ENCODE results near the gene ZFAND2B.

Gene ZFAND2B

DNA sequence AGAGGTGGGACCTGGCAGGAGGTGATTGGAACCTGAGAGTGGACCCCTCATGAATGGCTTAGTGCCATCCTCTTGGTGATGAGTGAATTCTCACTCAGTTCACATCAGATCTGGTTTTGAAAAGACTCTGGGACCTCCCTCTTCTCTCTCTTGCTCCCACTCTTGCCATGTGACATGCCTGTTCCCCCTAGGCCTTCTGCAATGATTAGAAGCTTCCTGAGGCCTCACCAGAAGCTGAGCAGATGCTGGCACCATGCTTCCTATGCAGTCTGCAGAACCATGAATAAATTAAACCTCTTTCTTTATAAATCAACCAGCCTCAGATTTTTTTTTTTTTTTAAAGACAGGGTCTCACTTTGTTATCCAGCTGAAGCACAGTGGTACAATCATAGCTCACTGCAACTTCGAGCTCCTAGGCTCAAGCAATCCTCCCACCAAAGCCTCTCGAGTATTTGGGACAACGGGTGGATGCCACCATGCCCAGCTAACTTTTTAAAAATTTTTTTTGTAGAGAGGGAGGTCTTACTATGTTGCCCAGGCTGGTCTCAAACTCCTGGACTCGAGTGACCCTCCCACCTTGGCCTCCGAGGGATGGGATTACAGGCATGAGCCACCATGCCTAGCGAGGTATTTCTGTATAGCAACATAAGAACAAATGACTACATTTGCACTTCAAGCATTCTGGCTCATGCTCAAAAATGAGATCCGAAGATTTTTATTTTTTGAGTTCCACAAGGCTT, 2.0 kb upstream of the ZFAND2B start:
- no peak for DNase-seq

DNA sequence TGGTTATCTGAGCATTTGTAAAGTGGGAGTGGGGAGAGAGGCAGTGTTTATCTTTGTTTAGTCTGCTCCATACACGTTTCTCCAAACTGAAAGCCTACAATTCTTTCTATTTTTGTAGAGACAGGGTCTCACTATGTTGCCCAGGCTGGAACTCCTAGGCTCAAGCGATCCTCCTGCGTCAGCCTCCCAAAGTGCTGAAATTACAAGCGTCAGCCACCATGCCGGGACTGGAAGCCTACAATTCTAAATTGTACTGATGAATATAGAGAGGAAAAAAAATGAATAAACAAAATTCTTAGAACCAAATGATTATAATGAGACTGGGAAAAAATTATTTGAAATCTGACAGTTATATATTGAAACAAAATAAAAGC, 1.4 kb upstream of the ZFAND2B start:
- DNase-seq: no peak

DNA sequence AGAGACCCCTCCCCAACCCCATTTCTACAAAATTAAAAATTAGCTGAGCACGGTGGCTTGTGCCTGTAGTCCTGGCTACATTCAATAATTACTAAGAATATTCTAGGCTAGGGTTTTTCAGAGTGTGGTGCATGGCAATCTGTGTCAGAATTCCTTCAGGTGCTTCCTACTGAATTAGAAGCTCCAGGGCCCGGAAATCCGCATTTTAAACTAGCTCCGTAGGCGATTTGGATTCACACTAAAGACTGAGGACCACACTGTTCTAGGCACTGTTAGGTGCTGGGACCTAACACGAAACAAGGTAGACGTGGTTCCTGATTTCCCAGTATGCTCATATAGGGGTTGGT, 628 bp upstream of the ZFAND2B start:
- no peak for DNase-seq

DNA sequence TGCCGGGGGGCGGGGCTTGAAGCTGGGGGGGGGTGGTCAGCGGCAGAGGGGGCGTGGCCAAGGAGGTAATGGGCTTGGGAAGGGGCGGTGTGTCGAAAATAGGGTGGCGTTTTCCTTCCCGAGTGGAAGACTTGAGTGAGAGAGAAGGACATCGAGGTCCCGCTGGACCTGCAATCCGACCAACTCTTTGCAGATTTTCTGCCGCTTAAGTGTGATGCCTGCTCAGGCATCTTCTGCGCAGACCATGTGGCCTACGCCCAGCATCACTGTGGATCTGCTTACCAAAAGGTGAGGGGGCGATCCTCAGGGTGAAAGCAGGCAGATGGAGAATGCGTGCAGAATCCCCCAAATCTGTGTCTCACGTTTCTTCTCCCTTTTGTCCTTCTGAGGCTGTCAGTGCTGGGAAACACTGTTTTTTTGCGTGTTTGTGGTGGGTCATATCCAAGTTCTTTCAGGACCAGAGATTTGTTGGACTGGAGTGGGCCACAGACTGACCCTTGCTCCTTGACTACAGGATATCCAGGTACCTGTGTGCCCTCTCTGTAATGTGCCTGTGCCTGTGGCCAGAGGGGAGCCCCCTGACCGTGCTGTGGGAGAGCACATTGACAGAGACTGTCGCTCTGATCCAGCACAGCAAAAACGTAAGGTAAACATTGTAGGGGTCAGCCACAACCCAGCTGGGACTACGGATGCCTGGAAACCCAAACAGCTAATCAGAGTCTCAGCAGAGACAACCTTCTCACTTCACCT, 727 bp downstream of the ZFAND2B start:
- no peak for DNase-seq

DNA sequence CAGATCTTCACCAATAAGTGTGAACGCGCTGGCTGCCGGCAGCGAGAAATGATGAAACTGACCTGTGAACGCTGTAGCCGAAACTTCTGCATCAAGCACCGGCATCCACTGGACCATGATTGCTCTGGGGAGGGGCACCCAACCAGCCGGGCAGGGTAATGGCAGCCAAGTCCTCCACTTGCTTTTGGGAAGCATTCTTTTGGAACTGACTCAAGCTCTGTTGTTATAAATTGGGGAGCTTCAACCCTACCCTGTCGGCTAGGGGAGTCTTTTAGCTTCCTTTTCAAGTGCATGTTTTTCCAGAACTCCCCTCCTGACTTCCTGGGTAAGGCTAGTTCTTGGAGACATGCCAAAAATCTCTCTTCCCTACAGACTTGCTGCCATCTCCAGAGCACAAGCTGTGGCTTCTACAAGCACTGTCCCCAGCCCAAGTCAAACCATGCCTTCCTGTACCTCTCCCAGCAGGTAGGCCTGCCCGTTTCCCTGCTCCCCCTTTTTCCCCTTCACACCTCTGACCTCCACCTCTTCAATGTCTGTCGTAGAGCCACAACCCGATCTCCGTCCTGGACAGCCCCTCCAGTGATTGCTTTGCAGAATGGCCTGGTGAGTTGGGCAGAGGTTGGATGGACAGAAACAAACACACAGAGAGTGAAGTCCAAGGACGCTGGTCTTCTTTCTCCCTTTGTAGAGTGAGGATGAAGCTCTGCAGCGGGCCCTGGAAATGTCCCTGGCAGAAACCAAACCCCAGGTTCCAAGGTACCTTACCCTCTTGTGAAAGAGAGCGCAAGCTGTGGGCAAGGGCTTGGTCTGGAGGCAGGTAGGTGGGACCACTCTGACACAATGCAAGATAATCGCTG, 1.5 kb downstream of the ZFAND2B start:
- peak; percentile 55 for DNase-seq

DNA sequence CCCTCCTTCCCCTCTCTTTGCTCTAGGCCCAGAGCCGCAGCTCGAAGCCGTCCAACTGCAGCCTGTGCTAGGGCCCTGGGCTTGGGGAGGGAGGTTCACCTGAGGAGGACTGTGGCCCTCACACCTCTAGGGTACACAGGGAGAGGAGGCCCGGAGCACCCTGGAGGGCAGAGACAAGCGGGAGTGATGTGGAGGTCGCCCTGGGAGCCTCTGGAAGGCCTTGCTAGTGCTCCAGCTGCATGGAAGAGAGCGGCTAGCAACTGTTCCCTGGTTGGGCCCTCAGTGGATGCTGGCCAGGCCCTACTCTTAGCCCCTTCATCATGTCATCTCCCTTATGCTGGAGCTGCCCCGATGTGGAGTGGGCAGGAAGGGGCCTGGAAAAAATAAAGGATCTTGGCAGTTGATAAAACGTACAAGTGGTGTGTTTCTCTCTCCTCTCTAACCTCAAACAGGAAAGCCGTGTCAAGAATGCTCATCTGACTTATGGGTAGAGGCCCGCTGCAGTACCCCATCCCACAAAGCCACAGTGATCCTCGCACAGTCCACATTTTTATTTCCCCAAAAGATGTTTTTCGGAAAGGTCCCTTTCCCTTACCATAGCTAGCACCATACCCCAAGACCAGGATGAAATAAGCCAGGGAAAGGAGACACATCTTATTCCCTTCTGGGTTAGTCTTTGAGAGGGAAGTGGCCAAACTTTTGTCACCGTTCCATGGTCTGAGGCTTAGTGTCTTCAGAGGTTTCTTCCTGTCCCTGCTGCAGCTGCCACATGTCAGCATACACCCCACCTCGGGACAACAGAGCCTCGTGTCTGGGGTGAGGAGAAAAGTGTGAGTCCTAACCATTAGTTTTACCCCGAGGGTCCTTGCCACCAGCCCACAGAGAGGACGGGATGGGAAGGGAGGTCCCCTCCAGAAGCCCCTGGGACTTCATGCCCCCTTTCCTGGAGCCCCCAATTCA, 2.9 kb downstream of the ZFAND2B start:
- no peak for DNase-seq

DNA sequence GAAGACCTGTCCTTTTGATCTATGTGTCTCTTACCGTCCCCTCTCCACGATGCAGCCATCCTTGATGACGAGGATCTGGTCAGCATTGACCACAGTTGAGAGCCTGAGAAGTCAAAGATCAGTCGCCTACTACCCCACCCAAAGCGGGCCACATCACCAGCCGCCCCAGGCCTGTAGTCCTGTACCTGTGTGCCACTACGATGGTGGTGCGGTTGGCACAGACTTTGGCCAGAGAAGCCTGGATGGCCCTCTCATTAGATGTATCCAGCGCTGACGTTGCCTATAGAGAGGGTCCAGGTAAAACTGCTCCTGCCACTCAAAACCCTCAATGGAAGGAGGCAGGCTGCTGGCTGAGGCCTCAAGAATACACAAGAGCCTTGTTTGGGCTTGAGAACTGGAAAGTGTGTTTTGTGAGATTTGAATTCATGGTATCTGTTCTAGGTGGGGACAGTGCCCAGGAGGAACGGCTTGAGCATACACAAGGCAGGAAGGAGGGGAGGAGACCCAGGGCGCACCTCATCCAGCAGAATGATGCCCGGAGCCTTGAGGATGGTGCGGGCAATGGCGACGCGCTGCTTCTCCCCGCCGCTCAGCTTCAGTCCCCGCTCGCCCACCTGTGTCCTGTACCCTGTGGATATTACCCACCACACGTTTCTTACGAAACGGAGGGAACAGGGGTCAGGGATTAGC, 3.8 kb downstream of the ZFAND2B start:
- no peak for DNase-seq

DNA sequence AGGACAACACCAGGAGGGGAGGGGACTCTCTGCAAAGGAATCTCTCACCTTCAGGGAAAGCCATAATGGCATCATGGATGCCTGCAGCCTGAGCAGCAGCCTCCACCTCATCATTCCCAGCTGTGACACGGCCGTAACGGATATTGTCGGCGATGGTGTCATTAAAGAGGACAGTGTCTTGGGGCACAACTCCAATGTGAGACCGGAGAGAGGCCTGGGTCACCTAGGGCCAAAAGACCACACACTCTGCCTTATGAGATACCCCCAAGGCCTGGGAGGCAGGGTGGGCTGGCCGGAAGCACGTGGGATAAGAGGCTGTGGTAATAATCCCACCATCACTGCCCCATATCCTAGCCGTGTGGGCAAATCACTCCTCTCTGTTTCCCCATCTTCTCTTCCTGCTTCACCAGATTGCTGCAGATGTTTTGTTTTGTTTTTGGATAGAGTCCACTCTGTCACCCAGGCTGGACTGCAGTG, 4.3 kb downstream of the ZFAND2B start:
- DNase-seq: no peak

DNA sequence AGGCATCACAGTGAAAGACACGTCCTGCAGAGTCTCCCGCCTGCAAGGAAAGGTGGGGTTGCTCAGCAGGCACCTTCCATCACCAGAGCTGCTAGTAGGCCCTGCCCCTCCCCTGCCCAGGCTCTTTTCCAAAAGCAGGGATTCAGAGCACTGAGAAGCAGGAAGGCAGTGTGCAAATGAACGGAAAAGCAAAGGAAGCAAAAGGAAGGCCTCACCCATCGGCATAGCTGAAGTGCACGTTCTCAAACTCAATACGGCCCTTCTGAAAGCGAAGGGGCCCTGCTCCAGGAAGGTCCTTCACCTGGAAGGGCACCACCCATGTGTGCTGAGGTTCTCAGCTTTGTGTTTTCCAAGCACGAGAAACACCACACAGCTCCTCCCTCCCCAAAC, 6.4 kb downstream of the ZFAND2B start:
- DNase-seq: no peak

DNA sequence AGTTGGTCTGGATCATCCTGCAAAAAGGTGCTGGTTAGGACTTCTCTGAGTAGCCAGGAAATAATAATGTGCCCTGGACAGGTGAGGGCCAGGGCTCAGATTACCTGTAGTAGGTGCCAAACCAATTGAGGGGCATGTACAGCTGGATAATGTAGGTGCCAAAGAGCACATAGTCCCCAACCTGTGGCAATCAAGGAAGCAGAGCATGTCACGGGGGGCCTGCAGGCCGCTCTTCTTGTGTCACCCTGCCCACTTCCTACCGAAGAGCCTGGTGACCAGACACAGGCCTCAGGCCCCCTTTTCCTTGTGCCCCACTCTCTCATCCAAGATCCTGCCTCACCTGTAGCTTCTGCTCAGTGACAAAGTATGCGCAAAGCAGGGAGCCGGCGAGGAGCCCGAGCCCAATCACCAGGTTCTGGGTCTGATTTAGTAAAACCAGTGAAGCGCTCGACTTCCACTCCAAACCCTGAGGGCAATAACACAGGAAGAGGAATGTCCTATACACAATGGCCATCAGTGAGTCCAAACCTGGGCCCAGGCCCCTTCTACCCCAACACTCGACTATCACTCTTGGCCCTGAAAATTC, 7.0 kb downstream of the ZFAND2B start:
- no peak for DNase-seq

DNA sequence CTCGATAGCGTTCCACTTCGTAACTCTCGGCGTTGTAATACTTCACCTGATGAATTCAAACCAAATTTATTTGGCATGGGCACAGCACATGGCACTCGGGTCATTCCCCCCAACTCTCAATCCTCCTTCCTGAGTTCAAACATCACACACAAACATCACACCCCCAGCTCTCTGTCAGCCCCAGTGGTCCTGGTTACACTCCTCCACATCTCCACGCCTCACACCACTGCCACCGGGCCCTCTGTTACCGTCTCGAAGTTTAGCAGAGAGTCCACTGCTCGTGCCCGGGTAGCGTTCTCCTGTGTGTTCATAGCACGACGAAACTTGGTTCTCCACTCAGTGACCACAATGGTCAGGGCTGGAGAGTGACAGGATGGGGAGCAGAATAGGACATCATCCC, 7.6 kb downstream of the ZFAND2B start:
- no peak for DNase-seq

DNA sequence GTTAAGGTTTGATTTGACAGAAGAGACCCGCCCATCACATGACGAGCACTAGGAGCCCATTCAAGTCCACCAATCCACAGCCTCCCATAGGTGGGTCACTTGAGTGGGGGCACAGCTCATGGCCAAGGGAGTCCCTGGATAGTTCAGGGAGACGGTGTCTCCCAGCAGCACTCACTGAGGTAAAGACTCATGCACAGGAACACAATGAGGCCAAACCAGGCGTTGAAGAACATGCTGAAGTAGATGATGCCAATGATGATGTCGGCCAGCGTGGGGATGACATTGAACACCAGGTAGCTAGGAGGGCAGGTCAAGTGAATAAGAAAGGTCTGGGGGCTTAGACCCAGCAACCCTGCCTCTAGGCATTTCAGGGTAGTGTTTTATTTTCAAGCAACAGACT, 8.2 kb downstream of the ZFAND2B start:
- DNase-seq: no peak

DNA sequence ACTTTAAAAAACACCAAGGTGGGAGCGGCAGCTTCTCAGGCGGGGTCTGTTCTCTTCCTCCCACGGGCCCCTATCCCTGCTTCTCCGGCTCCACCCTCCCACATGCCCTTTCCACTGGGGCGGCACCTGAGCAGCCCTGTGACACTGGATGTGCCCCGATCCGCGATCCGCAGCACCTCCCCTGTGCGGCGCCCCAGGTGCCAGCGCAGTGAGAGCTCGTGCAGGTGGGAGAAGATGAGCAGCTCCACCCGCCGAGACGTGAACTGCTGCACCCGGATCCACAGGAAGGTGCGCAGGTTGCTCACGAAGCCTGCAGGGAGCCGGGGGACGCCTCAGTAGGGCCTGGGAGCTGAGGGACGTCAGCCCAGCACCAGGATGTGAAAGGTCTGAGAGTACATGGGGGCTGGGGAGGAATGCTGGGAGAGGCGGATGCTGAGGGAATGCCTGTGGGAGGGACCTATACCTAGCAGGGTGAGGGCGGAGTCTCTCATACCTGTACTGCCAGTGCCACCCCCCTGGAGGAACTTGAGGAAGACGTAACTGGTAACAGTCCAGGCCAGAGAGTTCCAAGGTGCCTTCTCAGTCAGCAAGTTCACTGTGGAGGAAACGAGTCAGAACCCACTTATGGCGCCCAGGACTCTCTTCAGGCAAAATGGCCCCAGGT, 9.4 kb downstream of the ZFAND2B start:
- no peak for DNase-seq

DNA sequence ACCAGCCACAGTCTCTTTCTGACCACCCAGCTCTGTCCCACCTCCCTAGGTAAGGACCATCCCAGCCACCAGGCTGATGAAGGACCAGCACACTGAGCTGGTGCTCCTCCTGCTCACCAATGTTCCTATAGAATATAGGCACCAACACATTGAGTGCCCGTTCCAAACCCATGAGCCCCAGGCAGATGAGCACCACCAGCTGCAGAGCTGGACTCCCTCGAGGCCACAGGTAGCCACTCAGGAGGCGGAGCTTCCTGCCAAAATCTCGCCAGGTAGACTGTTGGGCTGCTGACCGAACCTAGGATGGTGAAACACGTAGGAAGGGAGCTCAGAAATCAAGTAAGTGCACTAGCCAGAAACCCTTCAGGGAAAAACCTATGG, 9.9 kb downstream of the ZFAND2B start:
- no peak for DNase-seq

DNA sequence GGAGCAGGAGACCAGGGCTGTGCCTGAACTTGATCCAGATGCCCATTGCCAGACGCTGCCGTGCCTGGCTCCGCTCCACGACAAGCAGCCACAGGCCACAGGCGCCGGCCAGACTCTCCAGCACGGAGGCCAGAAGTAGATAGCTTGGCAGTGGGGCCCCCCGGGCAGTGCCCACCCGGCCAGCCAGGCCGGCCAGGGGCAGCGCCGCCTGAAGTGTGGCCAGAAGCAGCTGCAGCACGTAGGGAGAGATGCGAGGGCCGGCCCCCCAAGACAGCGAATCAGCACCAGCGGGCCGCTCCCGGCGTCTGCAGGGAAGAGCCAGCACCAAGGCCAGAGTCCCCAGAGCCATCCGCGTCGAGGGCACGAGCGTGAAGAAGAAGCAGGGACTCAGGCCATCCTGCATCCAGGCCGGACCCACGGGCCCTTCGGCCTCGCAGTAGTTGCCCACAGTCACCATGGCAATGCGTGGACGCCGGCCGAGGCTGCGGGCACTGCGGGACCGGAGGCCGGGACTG, 11.7 kb downstream of the ZFAND2B start:
- DNase-seq: peak; percentile 80

DNA sequence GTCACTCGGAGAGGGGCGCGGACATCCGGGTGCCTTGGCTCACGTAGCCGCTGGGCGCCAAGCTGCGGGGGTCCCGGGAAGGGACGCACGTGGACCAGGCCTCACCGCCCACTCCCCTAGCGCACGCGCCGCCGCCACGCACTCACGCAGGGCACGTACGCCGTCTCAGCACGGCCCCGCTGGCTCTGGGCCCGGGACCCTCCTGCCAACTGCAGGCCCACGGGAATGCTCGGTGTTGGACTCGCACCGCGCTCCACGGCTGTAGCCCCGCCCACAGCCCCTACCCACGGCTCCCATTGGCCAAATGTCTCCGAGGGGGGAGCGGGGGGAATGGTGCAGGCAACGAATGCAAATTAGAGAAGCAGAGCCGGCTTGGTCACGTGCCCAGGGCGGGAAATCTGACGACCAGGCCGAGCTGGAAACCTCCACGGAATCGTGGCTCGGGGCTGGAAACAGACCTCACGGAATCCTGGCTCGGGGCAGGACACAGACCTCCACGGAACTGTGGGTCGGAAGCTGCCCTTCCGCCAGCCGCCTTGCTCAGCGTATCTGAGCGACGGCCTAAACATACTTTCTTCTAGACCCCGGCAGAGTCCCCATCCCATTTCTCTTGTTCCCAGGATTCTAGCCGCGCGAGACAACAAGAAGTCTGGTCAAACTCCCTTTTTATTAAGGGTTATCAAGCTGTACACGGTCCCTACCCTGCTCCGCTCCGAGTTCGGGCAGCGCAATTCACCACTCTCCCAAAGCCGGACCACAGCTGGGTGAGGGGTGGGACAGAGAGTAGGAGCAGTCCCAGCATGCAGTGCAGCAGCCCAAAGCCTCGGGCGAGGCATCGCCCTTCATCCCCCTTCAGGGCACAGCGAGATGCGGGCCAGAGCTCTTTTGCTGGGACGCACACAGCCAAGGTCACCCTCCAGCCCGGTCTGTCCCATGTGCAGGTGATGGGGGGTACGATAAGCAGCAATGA, 12.4 kb downstream of the ZFAND2B start, which contains the start of gene ABCB6:
Gene ABCB6, minus strand, starts transcription at position 227 of the 970 bp plus-strand sequence. CDS start 285 bp downstream, outside the sequence.
- DNase-seq: peak; percentile 97

DNA sequence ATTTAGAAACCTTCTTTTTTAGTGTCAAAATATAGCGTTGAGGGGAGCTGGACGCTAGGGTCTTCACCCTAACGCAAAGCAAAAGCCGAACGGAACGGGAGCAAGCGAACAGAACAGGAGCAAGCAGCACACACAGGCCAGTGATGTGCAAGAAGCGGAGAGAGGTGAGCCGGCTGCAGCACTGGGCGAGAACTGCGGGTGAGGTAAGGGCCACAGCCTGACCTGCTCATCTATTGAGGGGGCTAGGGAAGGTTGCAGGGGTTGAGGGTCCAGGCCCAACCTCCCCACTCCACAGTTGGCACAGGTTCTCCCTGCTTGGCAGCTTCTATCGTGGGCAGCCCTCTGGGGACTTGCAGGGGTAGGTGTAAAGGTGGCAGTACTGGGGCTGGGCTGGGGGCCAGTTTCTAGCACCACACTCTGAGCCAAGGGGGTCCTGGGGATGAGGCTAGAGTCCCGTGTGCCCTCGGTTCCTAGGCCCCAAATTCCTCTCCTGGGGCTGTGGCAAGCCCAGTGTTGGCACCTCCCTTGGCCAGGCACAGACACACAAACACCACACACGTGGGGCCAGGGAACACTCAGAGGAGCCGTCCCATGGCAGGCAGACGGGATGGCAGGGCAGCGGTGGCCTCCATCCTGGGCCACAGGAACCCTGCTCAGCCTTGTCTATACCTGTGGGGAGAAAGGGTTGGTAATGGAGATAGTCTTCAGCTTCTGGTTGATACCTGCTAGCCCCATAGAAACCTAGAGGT, 13.4 kb downstream of the ZFAND2B start:
- no peak for DNase-seq

Measured in fibroblast of skin of scalp (primary cell).